H1 (cell line): ENCODE measurements around the gene SI. TPM values are rescaled to one million over a fixed set of nuclear protein-coding genes. Genes with fewer than 3 reads are reported as not detected.

Source experiments
- BCL11A ChIP-seq, 2 experiments: IDR thresholded peaks; one replicate each; pipeline ENCODE4 v1.6.1; 2011; ENCODE audit warnings: low read depth in 2 of 2, low read length in 2 of 2, mild to moderate bottlenecking in 2 of 2
- CHD7 ChIP-seq: fragments of 300-600 bp; sonication (generic); IDR thresholded peaks from 2 replicates; pipeline ENCODE4 v1.7.1; 2012; ENCODE audit warnings: low read length, moderate library complexity, mild to moderate bottlenecking, inconsistent platforms; ENCODE audit not compliant: insufficient replicate concordance
- EGR1 ChIP-seq: IDR thresholded peaks from 2 replicates; pipeline ENCODE4 v1.6.1; 2011; ENCODE audit warnings: low read depth, low read length, borderline replicate concordance
- FOSL1 ChIP-seq: IDR thresholded peaks from 2 replicates; pipeline ENCODE4 v1.6.1; 2011; ENCODE audit warnings: mild to moderate bottlenecking, low read depth, low read length, moderate library complexity; ENCODE audit not compliant: insufficient read depth
- MAX ChIP-seq: IDR thresholded peaks from 2 replicates; pipeline ENCODE4 v1.6.1; 2012; ENCODE audit warnings: inconsistent platforms
- RAD21 ChIP-seq, 2 experiments: IDR thresholded peaks in 1 of 2; conservative IDR thresholded peaks in 1 of 2; 2 replicates each; pipeline ENCODE4 v1.6.1; 2011; ENCODE audit warnings: low read depth in 2 of 2, low read length in 2 of 2, improper control_type of control experiment in 1 of 2, inconsistent platforms in 1 of 2, mild to moderate bottlenecking in 1 of 2, moderate library complexity in 1 of 2
- polyA plus RNA-seq, 7 experiments: library from polyadenylated mRNA; depleted of rRNA in 3 of 7; stranded (reverse) in 5 of 7; unstranded in 2 of 7; fragments of >200 nt in 5 of 7; fragments of 200-250 nt in 2 of 7; gene quantifications; 1 replicate in 5 of 7; 2 replicates in 1 of 7; 4 replicates in 1 of 7; pipeline versions ENCODE4 v1.2.1 to v1.2.3, GENCODE V29; 2011 to 2013; ENCODE audit warnings: missing spikeins in 2 of 7, mixed read lengths in 2 of 7
- total RNA-seq: library from RNA; stranded (reverse); fragmentation: NEBNext Ultra II Directional; extraction: Animal tissue kit (Norgen Biotek cat#: 25700); gene quantifications from 2 replicates; pipeline ENCODE4 v1.2.1, GENCODE V29; 2021

SI gene
- total and polyA plus RNA-seq, 2 of the 8 experiments (the other 6 are each of a cell fraction or from before 2014, with no cell fraction given): not detected

GRCh38 chr3:164952966-164953365 is 125.3 kb downstream of the SI start (continued):
- TF ChIP-seq CHD7 (no peak), RAD21 (IDR thresholded peaks at IDR 0.05 in 1 of 2, conservative IDR thresholded peaks at IDR 0.05 in 1 of 2; ENCODE audit: low read depth in 2 of 2, low read length in 2 of 2) (no peak), BCL11A (IDR thresholded peaks at IDR 0.05; ENCODE audit: low read depth in 2 of 2, low read length in 2 of 2) (no peak), FOSL1 (no peak), MAX (no peak), EGR1 (no peak)
